ENCODE data around the gene CYP2B6.
"Not testable (repeated sequence)": the region's sequence is repeated elsewhere in the genome, so short reads cannot be mapped to it uniquely, and the experiment has no call there.

CYP2B6 gene

DNA sequence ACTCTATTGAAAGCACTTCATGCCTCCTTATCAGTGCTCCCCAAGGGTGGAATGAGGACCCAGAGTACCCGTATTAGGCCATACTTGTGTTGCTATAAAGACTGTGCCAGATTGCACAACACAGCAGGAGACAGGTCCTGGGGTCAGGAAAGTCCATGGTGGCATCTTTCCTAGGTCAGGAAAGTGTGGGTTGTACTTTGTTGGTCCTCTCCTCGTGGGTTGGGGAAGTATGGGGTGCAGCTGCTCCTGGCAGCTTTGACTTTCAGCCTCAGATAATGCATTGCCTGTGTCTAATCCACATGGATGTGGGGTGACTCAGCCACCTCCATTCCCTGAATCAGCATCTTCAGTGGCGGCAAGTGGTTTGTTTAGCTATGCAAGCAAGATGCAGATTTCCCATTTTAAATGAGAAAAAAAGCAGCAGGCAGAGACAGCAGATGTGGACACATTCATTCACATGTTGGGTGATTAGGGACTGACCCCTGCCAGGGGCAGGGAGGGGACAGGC, 8.4 kb upstream of the CYP2B6 start:
- Histone ChIP-seq H3K4me3 (ENCODE audit: low read depth in 1 of 2, low read length in 2 of 2) (no peak overlapping the region), H3K27ac (ENCODE audit: low read length) (no peak overlapping the region), H3K9me3 (ENCODE audit: control insufficient read depth in 1 of 2, low read length in 2 of 2) (no peaks in the 10 kb centered on the region), H3K36me3 (ENCODE audit: control insufficient read depth in 1 of 2, insufficient read depth in 2 of 2, low read length in 2 of 2) (no peaks in the 10 kb centered on the region), H3K4me1 (ENCODE audit: control insufficient read depth in 1 of 2, insufficient read depth in 2 of 2, low read length in 2 of 2) (no peaks in the 10 kb centered on the region), H3K27me3 (ENCODE audit: low read depth, low read length) (no peaks in the 10 kb centered on the region)

DNA sequence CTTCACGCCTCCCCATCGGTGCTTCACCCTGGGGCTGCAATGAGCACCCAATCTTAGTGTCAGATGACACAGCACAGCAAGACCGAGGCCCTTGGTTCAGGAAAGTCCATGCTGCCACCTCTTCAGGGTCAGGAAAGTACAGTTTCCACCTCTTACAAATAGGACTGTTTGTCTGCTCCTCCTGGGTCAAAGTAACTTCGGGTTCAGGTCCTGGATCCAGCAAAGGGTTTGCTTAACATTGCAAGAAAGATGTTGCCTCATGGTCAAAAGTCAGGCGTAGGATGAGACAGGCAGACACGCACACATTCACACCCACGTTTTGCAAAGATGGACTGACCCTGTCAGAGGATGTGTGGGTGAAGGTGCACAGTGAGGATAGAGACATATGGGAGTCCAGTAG, 1.6 kb upstream of the CYP2B6 start:
- H3K27ac ChIP-seq (ENCODE audit: low read length), result no peak overlapping the region
- no peaks in the 10 kb centered on the region for H3K4me1 ChIP-seq (ENCODE audit: control insufficient read depth in 1 of 2, insufficient read depth in 2 of 2, low read length in 2 of 2)
- no peak overlapping the region for H3K4me3 ChIP-seq (ENCODE audit: low read depth in 1 of 2, low read length in 2 of 2)
- no peaks in the 10 kb centered on the region for H3K36me3 ChIP-seq (ENCODE audit: control insufficient read depth in 1 of 2, insufficient read depth in 2 of 2, low read length in 2 of 2)
- H3K9me3 ChIP-seq (ENCODE audit: control insufficient read depth in 1 of 2, low read length in 2 of 2), result no peaks in the 10 kb centered on the region
- H3K27me3 ChIP-seq (ENCODE audit: low read depth, low read length), result no peaks in the 10 kb centered on the region

DNA sequence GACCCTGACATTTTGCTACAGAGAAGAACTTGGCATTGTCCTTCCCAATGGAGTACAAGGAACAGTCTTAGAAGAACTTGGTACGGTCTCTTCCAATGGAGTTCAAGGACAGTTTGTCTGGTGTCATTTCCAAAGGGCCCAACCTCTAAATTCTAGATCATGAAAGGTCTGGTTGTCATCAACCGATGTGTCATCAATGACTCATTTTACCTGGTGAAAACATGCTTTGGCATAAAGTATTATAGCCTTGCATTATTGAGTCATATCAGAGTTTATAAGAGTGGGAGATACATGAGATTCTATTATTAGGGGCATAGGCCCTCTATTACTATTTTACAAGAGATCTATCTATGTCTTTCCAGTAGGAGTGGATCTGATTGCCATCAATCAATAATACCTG, 4.3 kb downstream of the CYP2B6 start:
- Histone ChIP-seq H3K36me3 (ENCODE audit: control insufficient read depth in 1 of 2, insufficient read depth in 2 of 2, low read length in 2 of 2) (no peaks in the 10 kb centered on the region), H3K4me1 (ENCODE audit: control insufficient read depth in 1 of 2, insufficient read depth in 2 of 2, low read length in 2 of 2) (no peaks in the 10 kb centered on the region), H3K27ac (ENCODE audit: low read length) (no peak overlapping the region), H3K9me3 (ENCODE audit: control insufficient read depth in 1 of 2, low read length in 2 of 2) (peaks cover 0 to 9% of the 10 kb centered on the region in 2 donors), H3K4me3 (ENCODE audit: low read depth in 1 of 2, low read length in 2 of 2) (no peak overlapping the region), H3K27me3 (ENCODE audit: low read depth, low read length) (no peaks in the 10 kb centered on the region)

DNA sequence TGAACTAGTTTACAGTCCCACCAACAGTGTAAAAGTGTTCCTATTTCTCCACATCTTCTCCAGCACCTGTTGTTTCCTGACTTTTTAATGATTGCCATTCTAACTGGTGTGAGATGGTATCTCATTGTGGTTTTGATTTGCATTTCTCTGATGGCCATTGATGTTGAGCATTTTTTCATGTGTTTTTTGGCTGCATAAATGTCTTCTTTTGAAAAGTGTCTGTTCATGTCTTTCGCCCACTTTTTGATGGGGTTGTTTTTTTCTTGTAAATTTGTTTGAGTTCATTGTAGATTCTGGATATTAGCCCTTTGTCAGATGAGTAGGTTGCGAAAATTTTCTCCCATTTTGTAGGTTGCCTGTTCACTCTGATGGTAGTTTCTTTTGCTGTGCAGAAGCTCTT, 7.9 kb downstream of the CYP2B6 start:
- H3K36me3 ChIP-seq (ENCODE audit: control insufficient read depth in 1 of 2, insufficient read depth in 2 of 2, low read length in 2 of 2); H3K9me3 ChIP-seq (ENCODE audit: control insufficient read depth in 1 of 2, low read length in 2 of 2); H3K4me3 ChIP-seq (ENCODE audit: low read depth in 1 of 2, low read length in 2 of 2); H3K27me3 ChIP-seq (ENCODE audit: low read depth, low read length); H3K27ac ChIP-seq (ENCODE audit: low read length); H3K4me1 ChIP-seq (ENCODE audit: control insufficient read depth in 1 of 2, insufficient read depth in 2 of 2, low read length in 2 of 2): not testable (repeated sequence)

DNA sequence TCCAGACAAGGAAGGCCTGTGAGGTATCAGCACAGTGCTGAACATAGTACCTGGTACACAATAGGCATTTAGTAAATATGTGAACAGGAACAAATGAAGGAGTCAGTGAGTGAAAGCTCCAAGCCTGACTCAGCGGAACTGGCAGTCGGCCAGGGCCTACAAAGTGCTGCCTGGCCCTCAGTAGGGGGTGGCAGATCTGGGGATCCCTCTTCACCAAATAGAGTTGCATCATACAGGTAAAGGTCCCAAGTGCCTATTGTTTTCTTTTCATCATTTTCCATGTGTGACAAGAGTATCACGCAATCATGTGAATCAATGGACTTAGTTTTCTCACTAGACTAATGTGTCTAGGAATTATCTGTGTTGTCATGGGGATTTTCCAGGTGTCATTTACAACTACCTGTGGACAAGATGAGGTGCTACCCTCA, 9.2 kb downstream of the CYP2B6 start:
- Histone ChIP-seq H3K9me3 (ENCODE audit: control insufficient read depth in 1 of 2, low read length in 2 of 2) (peaks cover 0 to 9% of the 10 kb centered on the region in 2 donors), H3K27ac (ENCODE audit: low read length) (no peak overlapping the region), H3K4me1 (ENCODE audit: control insufficient read depth in 1 of 2, insufficient read depth in 2 of 2, low read length in 2 of 2) (no peaks in the 10 kb centered on the region), H3K27me3 (ENCODE audit: low read depth, low read length) (no peaks in the 10 kb centered on the region), H3K36me3 (ENCODE audit: control insufficient read depth in 1 of 2, insufficient read depth in 2 of 2, low read length in 2 of 2) (no peaks in the 10 kb centered on the region), H3K4me3 (ENCODE audit: low read depth in 1 of 2, low read length in 2 of 2) (no peak overlapping the region)

DNA sequence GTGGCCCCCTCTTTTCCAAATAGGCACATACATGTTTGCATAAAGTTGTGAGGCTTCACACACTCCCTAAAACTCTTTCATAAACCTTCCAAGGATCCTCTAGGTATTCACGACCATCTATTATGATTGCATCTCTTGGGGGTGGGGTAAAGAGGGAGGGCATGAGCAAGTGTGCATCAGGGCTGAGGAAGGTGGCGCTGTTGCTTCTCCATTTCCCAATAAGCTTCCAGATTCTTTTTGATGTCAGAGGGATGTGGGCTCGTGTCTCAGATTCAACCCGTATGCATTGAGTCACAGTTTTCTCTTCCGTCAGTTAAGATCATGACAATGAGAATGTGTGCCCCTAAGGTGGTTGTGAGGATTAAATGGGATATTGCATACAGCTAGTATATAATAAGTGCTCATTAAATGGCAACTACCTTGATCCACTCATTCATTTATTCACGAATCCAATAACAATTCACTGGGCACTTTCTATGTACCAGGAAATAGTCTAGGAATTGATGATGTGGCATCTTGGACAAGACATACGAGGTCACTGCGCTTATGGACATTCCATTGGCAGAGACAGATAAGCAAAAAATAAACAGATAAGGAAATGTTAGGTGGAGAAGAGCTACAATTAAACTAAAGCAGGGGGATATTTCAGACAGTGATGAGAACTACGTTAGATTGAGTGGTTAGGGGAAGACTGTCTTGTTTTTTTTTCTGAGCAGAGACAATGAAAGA, 10.3 kb downstream of the CYP2B6 start:
- Histone ChIP-seq H3K27me3 (ENCODE audit: low read depth, low read length) (no peaks in the 10 kb centered on the region), H3K9me3 (ENCODE audit: control insufficient read depth in 1 of 2, low read length in 2 of 2) (peaks cover 0 to 9% of the 10 kb centered on the region in 2 donors), H3K4me1 (ENCODE audit: control insufficient read depth in 1 of 2, insufficient read depth in 2 of 2, low read length in 2 of 2) (no peaks in the 10 kb centered on the region), H3K27ac (ENCODE audit: low read length) (no peak overlapping the region), H3K4me3 (ENCODE audit: low read depth in 1 of 2, low read length in 2 of 2) (no peak overlapping the region), H3K36me3 (ENCODE audit: control insufficient read depth in 1 of 2, insufficient read depth in 2 of 2, low read length in 2 of 2) (no peaks in the 10 kb centered on the region)

DNA sequence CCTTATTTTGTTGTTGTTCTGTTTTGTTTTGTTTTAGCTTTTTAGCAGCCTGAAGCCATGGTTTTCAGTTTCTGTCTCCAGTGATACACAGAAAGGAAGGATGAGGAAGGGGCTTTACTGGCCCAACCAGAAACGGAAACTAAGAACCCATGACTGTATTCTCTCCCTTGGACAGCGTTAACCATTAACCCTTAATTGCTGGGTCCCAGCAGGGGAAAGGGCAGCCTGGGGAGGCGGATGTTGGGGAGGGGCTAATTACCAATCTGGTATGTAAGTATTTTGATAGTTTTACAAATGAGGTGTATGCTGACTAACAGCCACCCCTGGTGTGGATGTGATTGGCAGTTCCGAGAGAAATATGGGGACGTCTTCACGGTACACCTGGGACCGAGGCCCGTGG, 12.6 kb downstream of the CYP2B6 start:
- H3K36me3 ChIP-seq (ENCODE audit: control insufficient read depth in 1 of 2, insufficient read depth in 2 of 2, low read length in 2 of 2); H3K4me1 ChIP-seq (ENCODE audit: control insufficient read depth in 1 of 2, insufficient read depth in 2 of 2, low read length in 2 of 2); H3K9me3 ChIP-seq (ENCODE audit: control insufficient read depth in 1 of 2, low read length in 2 of 2); H3K27ac ChIP-seq (ENCODE audit: low read length); H3K27me3 ChIP-seq (ENCODE audit: low read depth, low read length); H3K4me3 ChIP-seq (ENCODE audit: low read depth in 1 of 2, low read length in 2 of 2): not testable (repeated sequence)

DNA sequence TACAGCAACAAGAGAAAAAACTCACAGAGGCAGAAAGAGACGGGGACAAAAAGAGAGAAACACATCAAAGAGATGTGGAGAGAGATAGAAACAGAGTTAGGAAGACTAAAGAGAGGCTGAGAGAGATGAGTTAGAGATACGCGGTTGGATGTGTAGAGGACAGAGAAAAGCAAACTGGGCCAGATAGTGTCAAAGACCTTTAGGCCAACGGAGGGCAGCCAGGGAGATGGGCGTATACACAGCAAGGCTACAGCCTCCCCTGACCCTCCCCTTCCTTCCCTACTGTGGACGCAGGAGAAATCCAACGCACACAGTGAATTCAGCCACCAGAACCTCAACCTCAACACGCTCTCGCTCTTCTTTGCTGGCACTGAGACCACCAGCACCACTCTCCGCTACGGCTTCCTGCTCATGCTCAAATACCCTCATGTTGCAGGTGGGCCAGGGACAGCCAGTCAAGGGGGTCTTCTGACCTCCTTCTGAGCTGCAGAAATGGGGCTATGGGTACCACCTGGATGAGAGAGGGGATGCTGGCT, 18.7 kb downstream of the CYP2B6 start:
- no peaks in the 10 kb centered on the region for H3K4me1 ChIP-seq (ENCODE audit: control insufficient read depth in 1 of 2, insufficient read depth in 2 of 2, low read length in 2 of 2)
- no peak overlapping the region for H3K27ac ChIP-seq (ENCODE audit: low read length)
- H3K27me3 ChIP-seq (ENCODE audit: low read depth, low read length), result no peaks in the 10 kb centered on the region
- no peaks in the 10 kb centered on the region for H3K36me3 ChIP-seq (ENCODE audit: control insufficient read depth in 1 of 2, insufficient read depth in 2 of 2, low read length in 2 of 2)
- no peak overlapping the region for H3K4me3 ChIP-seq (ENCODE audit: low read depth in 1 of 2, low read length in 2 of 2)
- H3K9me3 ChIP-seq (ENCODE audit: control insufficient read depth in 1 of 2, low read length in 2 of 2), result no peaks in the 10 kb centered on the region

DNA sequence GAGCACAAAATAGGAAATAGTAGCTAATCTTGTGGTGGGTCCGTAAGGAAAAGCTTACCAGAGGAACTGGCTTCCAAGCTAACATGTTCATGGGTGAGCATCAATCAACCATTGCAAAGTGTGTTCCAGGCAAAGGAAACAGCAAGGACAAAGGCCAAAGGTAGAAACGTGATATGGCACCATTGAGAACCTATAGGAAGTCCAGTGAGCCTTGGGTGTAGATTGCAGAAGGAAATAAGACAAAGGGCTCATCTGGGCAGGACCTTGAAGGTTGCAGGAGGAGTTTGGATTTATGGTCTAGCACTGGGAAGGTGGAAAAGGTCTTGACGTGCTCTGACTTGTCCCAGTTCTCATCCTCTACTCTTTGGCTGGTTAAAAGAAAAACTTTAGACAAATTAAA, 22.3 kb downstream of the CYP2B6 start:
- Histone ChIP-seq H3K4me3 (ENCODE audit: low read depth in 1 of 2, low read length in 2 of 2) (no peak overlapping the region), H3K9me3 (ENCODE audit: control insufficient read depth in 1 of 2, low read length in 2 of 2) (no peaks in the 10 kb centered on the region), H3K27ac (ENCODE audit: low read length) (no peak overlapping the region), H3K27me3 (ENCODE audit: low read depth, low read length) (no peaks in the 10 kb centered on the region), H3K36me3 (ENCODE audit: control insufficient read depth in 1 of 2, insufficient read depth in 2 of 2, low read length in 2 of 2) (no peaks in the 10 kb centered on the region), H3K4me1 (ENCODE audit: control insufficient read depth in 1 of 2, insufficient read depth in 2 of 2, low read length in 2 of 2) (no peaks in the 10 kb centered on the region)

DNA sequence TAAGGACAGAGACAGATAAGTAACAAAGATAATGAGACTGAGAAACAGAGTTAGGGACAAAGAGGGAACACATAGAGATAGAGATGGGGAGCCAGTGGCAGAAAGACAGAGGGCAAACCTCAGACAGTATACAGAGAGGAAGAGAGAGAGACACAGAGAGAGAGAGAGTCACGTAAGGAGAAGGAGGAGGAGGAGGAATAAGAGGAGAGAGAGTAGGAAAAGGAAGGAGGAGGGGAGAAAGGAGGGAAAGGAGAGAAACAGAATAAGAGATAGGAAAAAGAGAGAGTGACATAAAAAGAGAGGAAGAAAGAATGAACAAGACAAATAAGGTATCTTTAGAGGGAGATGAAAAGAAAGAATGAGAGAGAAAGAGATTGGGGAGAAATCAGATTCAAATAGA, 23.6 kb downstream of the CYP2B6 start:
- Histone ChIP-seq H3K27me3 (ENCODE audit: low read depth, low read length) (no peaks in the 10 kb centered on the region), H3K4me3 (ENCODE audit: low read depth in 1 of 2, low read length in 2 of 2) (no peak overlapping the region), H3K36me3 (ENCODE audit: control insufficient read depth in 1 of 2, insufficient read depth in 2 of 2, low read length in 2 of 2) (no peaks in the 10 kb centered on the region), H3K4me1 (ENCODE audit: control insufficient read depth in 1 of 2, insufficient read depth in 2 of 2, low read length in 2 of 2) (no peaks in the 10 kb centered on the region), H3K27ac (ENCODE audit: low read length) (no peak overlapping the region), H3K9me3 (ENCODE audit: control insufficient read depth in 1 of 2, low read length in 2 of 2) (no peaks in the 10 kb centered on the region)

DNA sequence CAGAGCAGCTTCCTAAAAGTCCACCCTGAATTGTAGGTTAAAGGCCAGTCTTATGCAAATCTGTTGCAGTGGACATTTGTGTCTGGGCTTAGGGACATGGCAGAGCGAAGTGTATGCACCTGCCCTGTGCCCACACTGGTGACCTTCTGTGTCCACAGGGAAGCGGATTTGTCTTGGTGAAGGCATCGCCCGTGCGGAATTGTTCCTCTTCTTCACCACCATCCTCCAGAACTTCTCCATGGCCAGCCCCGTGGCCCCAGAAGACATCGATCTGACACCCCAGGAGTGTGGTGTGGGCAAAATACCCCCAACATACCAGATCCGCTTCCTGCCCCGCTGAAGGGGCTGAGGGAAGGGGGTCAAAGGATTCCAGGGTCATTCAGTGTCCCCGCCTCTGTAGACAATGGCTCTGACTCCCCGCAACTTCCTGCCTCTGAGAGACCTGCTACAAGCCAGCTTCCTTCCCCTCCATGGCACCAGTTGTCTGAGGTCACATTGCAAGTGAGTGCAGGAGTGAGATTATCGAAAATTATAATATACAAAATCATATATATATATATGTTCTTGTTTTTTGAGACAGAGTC, 25.5 kb downstream of the CYP2B6 start:
- H3K4me1 ChIP-seq (ENCODE audit: control insufficient read depth in 1 of 2, insufficient read depth in 2 of 2, low read length in 2 of 2), result no peaks in the 10 kb centered on the region

More for the DNA sequence above, 25.5 kb downstream of the CYP2B6 start:
- no peaks in the 10 kb centered on the region for H3K9me3 ChIP-seq (ENCODE audit: control insufficient read depth in 1 of 2, low read length in 2 of 2)
- H3K27me3 ChIP-seq (ENCODE audit: low read depth, low read length), result no peaks in the 10 kb centered on the region
- no peak overlapping the region for H3K4me3 ChIP-seq (ENCODE audit: low read depth in 1 of 2, low read length in 2 of 2)
- H3K27ac ChIP-seq (ENCODE audit: low read length), result no peak overlapping the region
- no peaks in the 10 kb centered on the region for H3K36me3 ChIP-seq (ENCODE audit: control insufficient read depth in 1 of 2, insufficient read depth in 2 of 2, low read length in 2 of 2)

All from muscle layer of duodenum (tissue), 2 donors.